Thyroid gland (tissue), 4 donors: ENCODE results near the gene B4GALT6. TPM values are rescaled to one million over a fixed set of nuclear protein-coding genes. Genes with fewer than 3 reads are reported as not detected.

Experiments
- DNase-seq, 2 donors: peaks; one replicate each; pipeline ENCODE4 v3.0.0-alpha.2; 2019
- H3K27ac ChIP-seq, 3 donors: fragments of 200-600 bp; sonication (generic); 1 replicate in 2 of 3; 2 replicates in 1 of 3; pipeline ENCODE4 v1.5.1; 2016 to 2019; ENCODE audit warnings: mild to moderate bottlenecking in 1 of 3, moderate library complexity in 1 of 3
- H3K27me3 ChIP-seq: fragments of 200-600 bp; sonication (generic); one replicate; pipeline ENCODE4 v1.5.1; 2019
- H3K36me3 ChIP-seq, 2 donors: fragments of 200-600 bp; sonication (generic); one replicate each; pipeline ENCODE4 v1.5.1; 2016 to 2019
- H3K4me1 ChIP-seq, 2 donors: fragments of 200-600 bp; sonication (generic); one replicate each; pipeline ENCODE4 v1.5.1; 2017 to 2019
- H3K4me3 ChIP-seq, 3 donors: fragments of 200-600 bp; sonication (generic); replicated peaks in 1 of 3; 1 replicate in 2 of 3; 2 replicates in 1 of 3; pipeline ENCODE4 v1.5.1; 2016; ENCODE audit warnings: mild to moderate bottlenecking in 1 of 3
- H3K9me3 ChIP-seq: fragments of 200-600 bp; sonication (generic); one replicate; pipeline ENCODE4 v1.5.1; 2017
- CTCF ChIP-seq, 6 experiments: fragments of 200-600 bp in 3 of 6; fragments of 450-650 bp in 3 of 6; sonication (generic) in 3 of 6; IDR thresholded peaks; one replicate each; pipeline ENCODE4 v1.5.1; 2016 to 2019; ENCODE audit warnings: antibody characterized with exemption in 6 of 6, mild to moderate bottlenecking in 2 of 6, inconsistent platforms in 1 of 6, moderate library complexity in 1 of 6
- POLR2A ChIP-seq, 2 donors: fragments of 450-650 bp; IDR thresholded peaks; one replicate each; pipeline ENCODE4 v1.6.1; 2017; ENCODE audit warnings: antibody characterized with exemption in 2 of 2, mild to moderate bottlenecking in 2 of 2, moderate library complexity in 1 of 2
- WGBS, 2 donors: methylation state at CpG; one replicate each; pipeline ENCODE4 v1.1.5; 2017; 5-methylcytosine and 5-hydroxymethylcytosine counted together
- intact Hi-C: fragments of 100-400 bp; cut with DNase I; formaldehyde crosslinking; loops from one replicate; pipeline ENCODE4 v1.15.1; 2023
- total RNA-seq, 4 donors: library from RNA; depleted of rRNA; stranded (reverse); fragments of >200 nt; gene quantifications; one replicate each; pipeline ENCODE4 v1.2.3, GENCODE V29; 2016

The B4GALT6 gene
- total RNA-seq, 4 donors from 2014 or later: 1.3 to 2.6 (median 2.5) TPM

DNA sequence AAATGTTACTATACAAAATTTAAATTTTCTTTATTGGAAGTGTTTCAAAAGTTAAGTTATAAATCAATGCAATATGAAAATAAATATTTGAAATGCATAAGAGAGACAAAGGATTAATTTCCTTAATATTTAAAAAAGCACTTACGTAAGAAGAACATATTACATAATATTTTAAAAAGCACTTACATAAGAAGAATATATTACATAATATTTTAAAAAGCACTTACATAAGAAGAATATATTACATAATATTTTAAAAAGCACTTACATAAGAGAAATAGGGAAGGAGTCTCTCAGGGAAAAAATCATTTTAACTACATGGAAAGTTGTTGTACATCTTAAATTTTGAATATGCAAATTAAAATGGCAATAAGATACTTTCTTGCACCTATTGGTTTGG is 17.4 kb upstream of the B4GALT6 start:
- no peaks in the 10 kb centered on the region for H3K27me3 ChIP-seq
- intact Hi-C loops: no loop called here
- DNase-seq: no peak
- no peaks in the 10 kb centered on the region for H3K4me1 ChIP-seq
- 88 to 97% methylated on average over 1 of the region's 1 CpG for WGBS, 2 donors
- no peak overlapping the region for H3K4me3 ChIP-seq
- no peak overlapping the region for H3K27ac ChIP-seq
- TF ChIP-seq CTCF (IDR thresholded peaks at IDR 0.05) (no peak), POLR2A (IDR thresholded peaks at IDR 0.05) (no peak)
- H3K9me3 ChIP-seq: no peaks in the 10 kb centered on the region
- H3K36me3 ChIP-seq: no peaks in the 10 kb centered on the region

DNA sequence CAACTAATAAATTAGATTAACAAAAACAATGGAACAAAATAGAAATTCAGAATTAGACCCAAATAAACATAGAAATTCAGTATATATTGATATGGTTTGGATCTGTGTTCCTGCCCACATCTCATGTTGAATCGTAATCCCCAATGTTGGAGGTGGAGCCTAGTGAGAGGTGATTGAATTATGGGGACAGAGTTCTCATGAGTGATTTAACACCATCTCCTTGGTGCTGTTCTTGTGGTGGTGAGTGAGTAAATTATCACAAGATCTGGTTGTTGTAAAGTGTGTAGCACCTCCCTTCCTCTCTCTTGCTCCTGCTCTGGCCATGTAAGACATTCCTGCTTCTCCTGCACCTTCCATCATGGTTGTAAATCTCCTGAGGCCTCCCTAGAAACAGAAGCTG is 16.6 kb upstream of the B4GALT6 start:
- no peak for TF ChIP-seq CTCF (IDR thresholded peaks at IDR 0.05)
- no peak for TF ChIP-seq POLR2A (IDR thresholded peaks at IDR 0.05)
- H3K9me3 ChIP-seq: no peaks in the 10 kb centered on the region
- no peaks in the 10 kb centered on the region for H3K4me1 ChIP-seq
- H3K27ac ChIP-seq: no peak overlapping the region
- intact Hi-C loops: no loop called here
- H3K27me3 ChIP-seq: no peaks in the 10 kb centered on the region
- H3K36me3 ChIP-seq: no peaks in the 10 kb centered on the region
- no peak overlapping the region for H3K4me3 ChIP-seq
- WGBS, 2 donors: 88 to 94% methylated on average over 1 of the region's 1 CpG
- DNase-seq: no peak

DNA sequence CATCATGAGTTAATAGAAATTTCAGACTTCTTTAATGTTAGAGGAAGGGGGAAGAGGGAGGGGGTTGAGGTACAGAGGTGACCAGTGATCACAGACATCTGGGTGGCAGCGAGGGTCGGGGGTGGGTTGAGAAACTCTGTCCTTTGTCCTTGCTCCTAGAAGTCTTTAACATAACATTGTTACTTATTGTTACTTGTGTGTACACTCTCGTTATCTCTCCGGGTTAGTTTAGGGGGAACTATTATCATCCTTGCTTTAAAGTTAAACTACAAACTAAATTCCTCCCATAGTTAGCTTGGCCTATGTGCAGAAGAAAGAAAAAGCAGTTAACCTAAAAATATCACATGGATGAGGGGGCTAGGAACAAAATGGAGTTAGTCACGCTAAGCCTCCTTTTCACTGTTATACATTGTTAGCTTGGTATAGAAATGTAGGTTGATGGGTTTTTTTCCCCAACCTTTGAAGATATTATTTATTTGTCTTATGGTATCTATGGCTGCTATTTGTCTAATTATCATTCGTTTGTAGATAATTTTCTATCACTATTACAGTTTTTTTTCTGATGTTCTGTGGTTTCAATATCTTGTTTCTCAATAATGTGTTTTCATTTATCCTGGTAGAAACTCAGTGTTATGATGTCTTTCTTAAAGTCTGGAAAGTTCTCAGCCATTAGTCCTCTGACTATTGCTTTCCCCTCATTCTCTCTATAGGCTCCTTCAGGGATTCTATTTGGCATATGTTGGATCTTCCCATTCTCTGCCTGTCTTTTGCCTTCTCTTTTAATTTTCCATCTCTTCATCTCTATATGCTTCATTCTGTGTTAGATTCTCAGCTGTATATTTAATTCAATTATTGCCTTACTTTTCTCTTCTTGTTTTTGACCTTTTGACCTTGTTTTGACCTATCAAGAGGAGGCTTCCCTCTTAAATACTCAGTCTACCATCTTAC is 13.2 kb upstream of the B4GALT6 start:
- no peaks in the 10 kb centered on the region for H3K9me3 ChIP-seq
- H3K4me1 ChIP-seq: no peaks in the 10 kb centered on the region
- DNase-seq: no peak
- H3K4me3 ChIP-seq: no peak overlapping the region
- TF ChIP-seq CTCF (IDR thresholded peaks at IDR 0.05) (no peak), POLR2A (IDR thresholded peaks at IDR 0.05) (no peak)
- H3K36me3 ChIP-seq: no peaks in the 10 kb centered on the region
- no peaks in the 10 kb centered on the region for H3K27me3 ChIP-seq
- intact Hi-C loops: no loop called here
- H3K27ac ChIP-seq: no peak overlapping the region
- WGBS, 2 donors: 77 to 80% methylated on average over 6 of the region's 6 CpGs

- H3K4me1 ChIP-seq: no peaks in the 10 kb centered on the region
- H3K27ac ChIP-seq: no peak overlapping the region
- TF ChIP-seq CTCF (IDR thresholded peaks at IDR 0.05) (no peak), POLR2A (IDR thresholded peaks at IDR 0.05) (no peak)
- H3K27me3 ChIP-seq: no peaks in the 10 kb centered on the region
- DNase-seq: no peak
- intact Hi-C loops: no loop called here
- no peaks in the 10 kb centered on the region for H3K36me3 ChIP-seq
- H3K9me3 ChIP-seq: no peaks in the 10 kb centered on the region
- no peak overlapping the region for H3K4me3 ChIP-seq
- 90 to 96% methylated on average over 3 of the region's 3 CpGs for WGBS, 2 donors
These were observed 11.6 kb upstream of the B4GALT6 start for GRCh38 chr18:31695989-31696388.

GRCh38 chr18:31694297-31694696 is 9.9 kb upstream of the B4GALT6 start:
- Histone ChIP-seq H3K36me3 (no peaks in the 10 kb centered on the region), H3K27me3 (no peaks in the 10 kb centered on the region), H3K27ac (no peak overlapping the region), H3K9me3 (no peaks in the 10 kb centered on the region), H3K4me3 (no peak overlapping the region), H3K4me1 (no peaks in the 10 kb centered on the region)
- WGBS, 2 donors: 67 to 77% methylated on average over 2 of the region's 2 CpGs
- TF ChIP-seq POLR2A (IDR thresholded peaks at IDR 0.05) (no peak), CTCF (IDR thresholded peaks at IDR 0.05) (no peak)
- intact Hi-C loops: no loop called here
- DNase-seq: no peak
